A549 (cell line): ENCODE results near the gene JAZF1. TPM values are rescaled to one million over a fixed set of nuclear protein-coding genes. Genes with fewer than 3 reads are reported as not detected.

Source experiments
- ATAC-seq, 2 experiments: fragments of 200-7000 bp in 1 of 2; fragments of >200 bp in 1 of 2; cut with Nextera tagmentation in 1 of 2; cut with Tn5 transposase in 1 of 2; 3 replicates each; pipeline versions ENCODE4 v1.8.0 to v1.9.1; 2018 to 2020; ENCODE audit warnings: mild to moderate bottlenecking in 1 of 2, moderate library complexity in 1 of 2
- CTCF ChIA-PET: fragments of 300-600 bp; sonication (Branson Sonifier 250); formaldehyde crosslinking; extraction: SDS; loops from one replicate; lab custom pipeline; 2021; ENCODE audit warnings: antibody characterized with exemption, inconsistent platforms; lab: Yijun Ruan, JAX
- POLR2A ChIA-PET: fragments of 350-600 bp; formaldehyde crosslinking; extraction: SDS; loops from one replicate; lab custom pipeline; 2021; ENCODE audit warnings: antibody characterized with exemption, inconsistent platforms; lab: Yijun Ruan, JAX
- DNase-seq, 2 experiments: peaks; one replicate each; pipeline versions ENCODE4 v3.0.0 to v3.0.0-alpha.2; 2011 to 2016; ENCODE audit warnings: low read depth in 1 of 2, low spot score in 1 of 2
- FAIRE-seq: peaks from 2 replicates; lab custom pipeline; 2011; peaks lifted over from hg19 to GRCh38; lab: Jason Lieb, UNC
- H3K27ac ChIP-seq, 2 experiments: fragments of >200 bp; sonication (Bioruptor Twin); formaldehyde crosslinking; 3 replicates each; pipeline ENCODE4 v1.5.1; 2016 to 2017
- H3K4me1 ChIP-seq: fragments of >200 bp; sonication (Bioruptor Twin); formaldehyde crosslinking; 3 replicates; pipeline ENCODE4 v1.6.1; 2016
- H3K4me2 ChIP-seq: fragments of >200 bp; sonication (Bioruptor Twin); formaldehyde crosslinking; 3 replicates; pipeline ENCODE4 v1.6.1; 2016
- H3K4me3 ChIP-seq: fragments of >200 bp; sonication (Bioruptor Twin); formaldehyde crosslinking; 3 replicates; pipeline ENCODE4 v1.5.1; 2016
- H3K9me3 ChIP-seq: fragments of >200 bp; sonication (Bioruptor Twin); formaldehyde crosslinking; 3 replicates; pipeline ENCODE4 v1.6.1; 2016
- BHLHE40 ChIP-seq: IDR thresholded peaks from 2 replicates; pipeline ENCODE4 v1.6.1; 2012; ENCODE audit warnings: low read depth, low read length, inconsistent platforms
- CBX8 ChIP-seq: fragments of 200-600 bp; sonication (generic); IDR thresholded peaks from 2 replicates; pipeline ENCODE4 v1.6.1; 2016
- CHD2 ChIP-seq: fragments of 150-350 bp; IDR thresholded peaks from 2 replicates; pipeline ENCODE4 v1.6.1; 2014; ENCODE audit warnings: low read length; ENCODE audit not compliant: partially characterized antibody
- CHD4 ChIP-seq: fragments of 200-600 bp; sonication (generic); IDR thresholded peaks from 2 replicates; pipeline ENCODE4 v1.6.1; 2016; ENCODE audit warnings: antibody characterized with exemption, mild to moderate bottlenecking, borderline replicate concordance
- EHF ChIP-seq: fragments of 250-450 bp; sonication (Bioruptor Pico); IDR thresholded peaks from 2 replicates; pipeline ENCODE4 v1.5.0; 2020; ENCODE audit warnings: mild to moderate bottlenecking
- EHMT2 ChIP-seq: fragments of 200-600 bp; sonication (generic); IDR thresholded peaks from 2 replicates; pipeline ENCODE4 v1.6.1; 2016; ENCODE audit warnings: antibody characterized with exemption, low read depth, mild to moderate bottlenecking, moderate library complexity
- EP300 ChIP-seq, 2 experiments: fragments of >200 bp; sonication (Bioruptor Twin); formaldehyde crosslinking; IDR thresholded peaks; 2 replicates in 1 of 2; 3 replicates in 1 of 2; pipeline ENCODE4 v1.6.1; 2016 to 2017
- ESRRA ChIP-seq: fragments of 150-350 bp; IDR thresholded peaks from 2 replicates; pipeline ENCODE4 v1.6.1; 2014; ENCODE audit warnings: mild to moderate bottlenecking, low read length, borderline replicate concordance
- FOSB ChIP-seq: fragments of 250-450 bp; sonication (Bioruptor Pico); IDR thresholded peaks from 2 replicates; pipeline ENCODE4 v1.5.0; 2020; ENCODE audit warnings: mild to moderate bottlenecking, moderate library complexity
- FOSL2 ChIP-seq, 2 experiments: fragments of 450-650 bp in 1 of 2; fragments of >200 bp in 1 of 2; sonication (Bioruptor Twin) in 1 of 2; formaldehyde crosslinking; IDR thresholded peaks; 2 replicates each; pipeline versions ENCODE4 v1.5.0 to v1.6.1; 2016 to 2020; ENCODE audit warnings: mild to moderate bottlenecking in 1 of 2, moderate library complexity in 1 of 2
- HDAC2 ChIP-seq: fragments of 200-600 bp; sonication (generic); IDR thresholded peaks from 2 replicates; pipeline ENCODE4 v1.6.1; 2016
- HES2 ChIP-seq: fragments of >200 bp; sonication (Bioruptor Twin); formaldehyde crosslinking; IDR thresholded peaks from 2 replicates; pipeline ENCODE4 v1.6.1; 2016
- HOXB5 ChIP-seq: fragments of 250-450 bp; sonication (Bioruptor Pico); IDR thresholded peaks from 2 replicates; pipeline ENCODE4 v1.5.0; 2020; ENCODE audit warnings: mild to moderate bottlenecking, moderate library complexity
- JUNB ChIP-seq: fragments of >200 bp; sonication (Bioruptor Twin); formaldehyde crosslinking; IDR thresholded peaks from 2 replicates; pipeline ENCODE4 v1.6.1; 2016
- KDM1A ChIP-seq: fragments of 200-600 bp; sonication (generic); IDR thresholded peaks from 2 replicates; pipeline ENCODE4 v1.6.1; 2016; ENCODE audit warnings: low read depth, mild to moderate bottlenecking
- MAFK ChIP-seq: fragments of 450-650 bp; IDR thresholded peaks from 2 replicates; pipeline ENCODE4 v1.6.1; 2014; ENCODE audit not compliant: partially characterized antibody
- NPAS2 ChIP-seq: fragments of 250-450 bp; sonication (Bioruptor Pico); IDR thresholded peaks from 2 replicates; pipeline ENCODE4 v1.8.0; 2022; ENCODE audit warnings: mild to moderate bottlenecking, moderate library complexity, borderline replicate concordance
- POLR2A ChIP-seq: IDR thresholded peaks from 2 replicates; pipeline ENCODE4 v1.6.1; 2012; ENCODE audit warnings: mild to moderate bottlenecking, low read length
- RNF2 ChIP-seq: fragments of 200-600 bp; sonication (generic); IDR thresholded peaks from 2 replicates; pipeline ENCODE4 v1.6.1; 2016; ENCODE audit warnings: low read depth, mild to moderate bottlenecking, antibody characterized with exemption, moderate library complexity, borderline replicate concordance
- TFCP2L1 ChIP-seq: fragments of 250-450 bp; sonication (Bioruptor Pico); IDR thresholded peaks from 2 replicates; pipeline ENCODE4 v1.5.0; 2021; ENCODE audit warnings: mild to moderate bottlenecking
- TP53 ChIP-seq: fragments of 250-450 bp; sonication (Bioruptor Pico); IDR thresholded peaks from 2 replicates; pipeline ENCODE4 v1.5.0; 2021; ENCODE audit warnings: mild to moderate bottlenecking, moderate library complexity
- ZC3H11A ChIP-seq: fragments of 450-650 bp; IDR thresholded peaks from 2 replicates; pipeline ENCODE4 v1.6.1; 2014; ENCODE audit warnings: antibody characterized with exemption, mild to moderate bottlenecking
- WGBS: methylation state at CpG from one replicate; pipeline ENCODE4 v1.1.6; 2017; ENCODE audit errors: missing lambda C conversion rate; 5-methylcytosine and 5-hydroxymethylcytosine counted together
- polyA plus RNA-seq, 4 experiments: library from polyadenylated mRNA; depleted of rRNA in 3 of 4; stranded (reverse); fragments of >200 nt; fragmentation: RNase III in 1 of 4; extraction: RNeasy Plus Mini Kit Qiagen cat#74134 plus additional on column Dnase treatment in 1 of 4; gene quantifications; 2 replicates in 3 of 4; 3 replicates in 1 of 4; pipeline ENCODE4 v1.2.3, GENCODE V29; 2011 to 2017

Gene JAZF1
- polyA plus RNA-seq, 2 of the 4 experiments (the other 2 are of a cell fraction), result 1.9 to 2.8 TPM

DNA sequence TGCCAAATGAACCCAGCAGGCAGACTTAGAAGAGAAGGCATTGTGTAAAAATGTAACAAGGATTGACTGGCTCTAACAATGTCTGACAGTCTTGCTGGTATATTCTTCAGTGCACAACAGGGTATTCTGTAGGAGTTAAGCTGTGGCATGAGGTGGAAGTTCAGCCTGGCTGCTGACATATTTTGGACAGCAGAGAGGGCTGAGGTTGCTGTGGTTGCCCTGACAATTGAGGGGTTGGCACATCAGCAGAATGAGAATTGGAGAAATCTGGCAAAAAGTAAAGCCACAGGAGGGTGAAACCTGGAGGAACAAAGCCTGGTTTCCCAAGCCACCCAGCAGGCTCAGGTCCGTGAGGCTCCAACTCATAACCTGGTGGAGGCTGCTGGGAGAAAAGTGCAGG is 220.2 kb downstream of the JAZF1 start:
- Histone ChIP-seq H3K4me1 (no peaks in the 10 kb centered on the region), H3K4me3 (no peak overlapping the region), H3K9me3 (no peaks in the 10 kb centered on the region), H3K4me2 (no peak overlapping the region), H3K27ac (no peak overlapping the region)
- 100% methylated on average over 1 of the region's 1 CpG for WGBS
- FAIRE-seq (no peak), DNase-seq (no peak), ATAC-seq (no peak)
- ChIA-PET POLR2A (no interaction called here), CTCF (interaction anchor here (0.5 to 0.9 kb wide), 2 partner anchors 133 to 161 kb away, joined by 3 read pairs; no protein-coding TSS in a partner anchor)
- TF ChIP-seq BHLHE40 (no peak), EHF (CRISPR knock-in tag) (no peak), EP300 (IDR thresholded peaks at IDR 0.05) (no peak), RNF2 (no peak)

DNA sequence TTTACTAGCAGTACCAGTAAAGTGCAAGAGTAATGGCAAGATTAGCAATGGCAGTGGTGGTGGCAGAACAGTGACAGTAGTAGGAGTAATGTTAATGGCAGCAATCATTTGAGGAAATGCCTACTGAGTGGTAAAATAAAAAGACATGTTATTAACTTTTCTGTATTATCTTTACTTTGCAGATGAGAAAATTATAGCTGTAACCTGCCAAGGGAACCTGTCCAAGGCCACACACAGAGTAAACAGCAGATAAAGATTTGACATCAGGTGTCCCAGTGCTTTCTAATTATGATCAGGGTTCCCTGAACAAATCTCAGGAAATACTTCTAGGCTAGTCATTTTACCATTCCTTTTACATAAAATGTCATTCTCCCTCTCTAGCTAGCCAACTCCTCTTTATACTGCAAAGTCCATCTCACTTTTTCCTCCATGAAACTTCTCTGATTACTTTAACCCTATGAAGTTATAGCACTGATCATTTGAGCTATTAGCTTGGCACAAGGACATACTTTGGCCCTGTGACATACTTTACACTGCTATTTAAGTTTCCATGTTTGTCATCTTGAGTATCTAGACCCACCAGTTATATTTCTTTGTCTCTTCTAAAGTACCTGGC is 221.6 kb downstream of the JAZF1 start:
- no peak for ATAC-seq
- DNase-seq, result no peak
- no peaks in the 10 kb centered on the region for H3K4me1 ChIP-seq
- H3K9me3 ChIP-seq, result no peaks in the 10 kb centered on the region
- H3K4me3 ChIP-seq, result no peak overlapping the region
- CTCF ChIA-PET, result interaction anchor here (1.4 to 1.7 kb wide), 2 partner anchors 61 to 137 kb away, joined by 4 to 5 read pairs; no protein-coding TSS in a partner anchor
- POLR2A ChIA-PET, result no interaction called here
- no peak overlapping the region for H3K27ac ChIP-seq
- no peak for FAIRE-seq
- TF ChIP-seq JUNB, result no peak
- TF ChIP-seq HOXB5 (CRISPR knock-in tag), result no peak
- TF ChIP-seq BHLHE40, result no peak
- TF ChIP-seq, all 56 proteins: peak for 0
- H3K4me2 ChIP-seq, result no peak overlapping the region

GRCh38 chr7:27955596-27955995 is 225.0 kb downstream of the JAZF1 start:
- WGBS, result 76% methylated on average over 2 of the region's 2 CpGs
- CTCF ChIA-PET, result interaction anchor here (0.5 kb wide), 1 partner anchor 40 kb away, joined by 3 read pairs; no protein-coding TSS in a partner anchor
- Histone ChIP-seq H3K27ac (no peak overlapping the region), H3K4me1 (no peaks in the 10 kb centered on the region), H3K9me3 (no peaks in the 10 kb centered on the region), H3K4me2 (no peak overlapping the region), H3K4me3 (no peak overlapping the region)
- DNase-seq (no peak), ATAC-seq (no peak), FAIRE-seq (no peak)
- POLR2A ChIA-PET, result no interaction called here
- no peak for TF ChIP-seq POLR2A

- no peak for TF ChIP-seq CHD2
- no peak for TF ChIP-seq TFCP2L1 (CRISPR knock-in tag)
- no peak for TF ChIP-seq KDM1A
- no peak for TF ChIP-seq MAFK
- TF ChIP-seq ESRRA, result no peak
- TF ChIP-seq TP53, result no peak
- no peak for TF ChIP-seq CBX8
- no peak for TF ChIP-seq FOSB (CRISPR knock-in tag)
- no peak for TF ChIP-seq FOSL2 (IDR thresholded peaks at IDR 0.05)
- no peak for TF ChIP-seq FOSL2 (CRISPR knock-in tag; IDR thresholded peaks at IDR 0.05)
- no peak for TF ChIP-seq HDAC2
- TF ChIP-seq CHD4, result no peak
- no peak for TF ChIP-seq HES2
- TF ChIP-seq EHF (CRISPR knock-in tag), result no peak
- TF ChIP-seq ZC3H11A, result no peak
- no peak for TF ChIP-seq EHMT2
- TF ChIP-seq NPAS2 (CRISPR knock-in tag), result no peak
- ATAC-seq (no peak), DNase-seq (no peak), FAIRE-seq (no peak)
- ChIA-PET POLR2A (no interaction called here), CTCF (interaction anchor here (1.0 kb wide), 1 partner anchor 20 kb away, joined by 3 read pairs; no protein-coding TSS in a partner anchor)
- Histone ChIP-seq H3K4me3 (no peak overlapping the region), H3K4me1 (no peaks in the 10 kb centered on the region), H3K27ac (no peak overlapping the region), H3K4me2 (no peak overlapping the region), H3K9me3 (no peaks in the 10 kb centered on the region)
- WGBS, result 83% methylated on average over 3 of the region's 3 CpGs
Measured at GRCh38 chr7:27955011-27955410, 225.6 kb downstream of the JAZF1 start.
